GM12875 (cell line): Measurements from ENCODE around the gene PADI1.
A peak's percentile ranks its signal among the peaks of the same experiment; 100 is the strongest.
"Not testable (repeated sequence)": the region's sequence is repeated elsewhere in the genome, so short reads cannot be mapped to it uniquely, and the experiment has no call there.

Experiments
- H3K4me3 ChIP-seq: one replicate; pipeline ENCODE4 v1.5.1; 2011; ENCODE audit warnings: low read depth, low read length, control low read depth
- CTCF ChIP-seq: IDR thresholded peaks from 2 replicates; pipeline ENCODE4 v1.5.1; 2011; ENCODE audit warnings: low read depth, mild to moderate bottlenecking, control low read depth, inconsistent platforms, low read length, moderate library complexity, borderline replicate concordance; ENCODE audit not compliant: insufficient read depth

Gene PADI1

GRCh38 chr1:17234405-17234804 lies 29.5 kb downstream of the PADI1 start:
- H3K4me3 ChIP-seq, result no peak overlapping the region
- no peak for TF ChIP-seq CTCF

- TF ChIP-seq CTCF, result no peak
- no peak overlapping the region for H3K4me3 ChIP-seq
These were observed 30.4 kb downstream of the PADI1 start for GRCh38 chr1:17235135-17235885.

- no peak overlapping the region for H3K4me3 ChIP-seq
- peak; percentile 76 for TF ChIP-seq CTCF
These were observed 32.0 kb downstream of the PADI1 start for GRCh38 chr1:17236779-17237560.

GRCh38 chr1:17237561-17237903 lies 32.6 kb downstream of the PADI1 start:
- no peak overlapping the region for H3K4me3 ChIP-seq
- no peak for TF ChIP-seq CTCF

- no peak for TF ChIP-seq CTCF
- H3K4me3 ChIP-seq, result no peak overlapping the region
These were observed 34.5 kb downstream of the PADI1 start for GRCh38 chr1:17239420-17239819.

- H3K4me3 ChIP-seq, result not testable (repeated sequence)
These were observed 36.3 kb downstream of the PADI1 start for GRCh38 chr1:17241011-17241779.

- H3K4me3 ChIP-seq, result not testable (repeated sequence)
These were observed 36.8 kb downstream of the PADI1 start for GRCh38 chr1:17241780-17242074.

- no peak overlapping the region for H3K4me3 ChIP-seq
- TF ChIP-seq CTCF, result no peak
These were observed 38.3 kb downstream of the PADI1 start for GRCh38 chr1:17243274-17243673.
